ENCODE data around the gene HOXA11. TPM values are rescaled to one million over a fixed set of nuclear protein-coding genes. Genes with fewer than 3 reads are reported as not detected.

The HOXA11 gene
- total and polyA plus RNA-seq, 2 donors from 2014 or later, result 5.2 to 5.5 TPM

GRCh38 chr7:27193335-27194001 is 8.4 kb upstream of the HOXA11 start:
- Histone ChIP-seq H3K36me3 (ENCODE audit: control insufficient read depth in 2 of 3, insufficient read depth in 3 of 3, low read length in 3 of 3) (no peaks in the 10 kb centered on the region), H3K9me3 (ENCODE audit: control insufficient read depth in 2 of 3, insufficient read depth in 1 of 3, low read length in 3 of 3) (no peaks in the 10 kb centered on the region), H3K27ac (ENCODE audit: low read depth in 2 of 2, low read length in 2 of 2) (no peak overlapping the region), H3K4me1 (ENCODE audit: control insufficient read depth in 2 of 3, insufficient read depth in 2 of 3, low read depth in 1 of 3, low read length in 3 of 3) (no peaks in the 10 kb centered on the region), H3K9ac (ENCODE audit: low read length in 3 of 3) (no peak overlapping the region), H3K4me3 (ENCODE audit: low read length in 3 of 3) (peak overlapping the region in 1 of 3 donors; percentile 32), H3K27me3 (ENCODE audit: control insufficient read depth, insufficient read depth, low read length) (peaks cover 68% of the 10 kb centered on the region)
- TF ChIP-seq CTCF (IDR thresholded peaks at IDR 0.05; ENCODE audit: borderline replicate concordance, extremely low read depth, insufficient read depth), result no peak
- intact Hi-C loops (cut with DNase I), result no loop called here
- no peak for FAIRE-seq
- DNase-seq, result peak; percentile 37 to 73 (median 50)

- DNase-seq, result peak in 4 of 5 donors; percentile 45 to 81 (median 63)
- no peak overlapping the region for H3K9ac ChIP-seq (ENCODE audit: low read length in 3 of 3)
- no peak overlapping the region for H3K27ac ChIP-seq (ENCODE audit: low read depth in 2 of 2, low read length in 2 of 2)
- H3K9me3 ChIP-seq (ENCODE audit: control insufficient read depth in 2 of 3, insufficient read depth in 1 of 3, low read length in 3 of 3), result no peaks in the 10 kb centered on the region
- peaks cover 60% of the 10 kb centered on the region for H3K27me3 ChIP-seq (ENCODE audit: control insufficient read depth, insufficient read depth, low read length)
- intact Hi-C loops (cut with DNase I), result no loop called here
- peaks cover 0 to 2% (median 0%) of the 10 kb centered on the region in 3 donors for H3K4me1 ChIP-seq (ENCODE audit: control insufficient read depth in 2 of 3, insufficient read depth in 2 of 3, low read depth in 1 of 3, low read length in 3 of 3)
- no peak for FAIRE-seq
- H3K4me3 ChIP-seq (ENCODE audit: low read length in 3 of 3), result peak overlapping the region in 1 of 3 donors; percentile 32
- TF ChIP-seq CTCF (IDR thresholded peaks at IDR 0.05; ENCODE audit: borderline replicate concordance, extremely low read depth, insufficient read depth), result no peak
- H3K36me3 ChIP-seq (ENCODE audit: control insufficient read depth in 2 of 3, insufficient read depth in 3 of 3, low read length in 3 of 3), result no peaks in the 10 kb centered on the region
These were observed 7.7 kb upstream of the HOXA11 start for GRCh38 chr7:27192546-27193334.

- Histone ChIP-seq H3K9me3 (ENCODE audit: control insufficient read depth in 2 of 3, insufficient read depth in 1 of 3, low read length in 3 of 3) (no peaks in the 10 kb centered on the region), H3K9ac (ENCODE audit: low read length in 3 of 3) (no peak overlapping the region), H3K27ac (ENCODE audit: low read depth in 2 of 2, low read length in 2 of 2) (no peak overlapping the region), H3K4me3 (ENCODE audit: low read length in 3 of 3) (no peak overlapping the region), H3K36me3 (ENCODE audit: control insufficient read depth in 2 of 3, insufficient read depth in 3 of 3, low read length in 3 of 3) (no peaks in the 10 kb centered on the region), H3K27me3 (ENCODE audit: control insufficient read depth, insufficient read depth, low read length) (peaks cover 53% of the 10 kb centered on the region), H3K4me1 (ENCODE audit: control insufficient read depth in 2 of 3, insufficient read depth in 2 of 3, low read depth in 1 of 3, low read length in 3 of 3) (peaks cover 0 to 2% (median 0%) of the 10 kb centered on the region in 3 donors)
- intact Hi-C loops (cut with DNase I), result no loop called here
- TF ChIP-seq CTCF (IDR thresholded peaks at IDR 0.05; ENCODE audit: borderline replicate concordance, extremely low read depth, insufficient read depth), result no peak
- FAIRE-seq (no peak), DNase-seq (peak in 4 of 5 donors; percentile 44 to 82 (median 60))
These were observed 7.0 kb upstream of the HOXA11 start for GRCh38 chr7:27191833-27192545.

Data from kidney (tissue), 14 donors.